Neuronal stem cell (in vitro differentiated cells): ENCODE results near the gene KRT6A.

Experiments used
- DNase-seq: peaks from one replicate; pipeline ENCODE4 v3.0.0-alpha.2; 2013; ENCODE audit warnings: low spot score
- H2AFZ ChIP-seq: one replicate; pipeline ENCODE4 v1.6.1; 2013; ENCODE audit warnings: mild to moderate bottlenecking, low read length, inconsistent platforms
- H2AK5ac ChIP-seq: 2 replicates; pipeline ENCODE4 v1.6.1; 2013; ENCODE audit warnings: low read depth, mild to moderate bottlenecking, inconsistent platforms, low read length, moderate library complexity, mixed read lengths
- H2BK120ac ChIP-seq: 2 replicates; pipeline ENCODE4 v1.6.1; 2013; ENCODE audit warnings: low read depth, mild to moderate bottlenecking, inconsistent platforms, low read length, moderate library complexity, mixed read lengths
- H2BK12ac ChIP-seq: one replicate; pipeline ENCODE4 v1.6.1; 2013; ENCODE audit warnings: low read length, inconsistent platforms
- H2BK15ac ChIP-seq: 2 replicates; pipeline ENCODE4 v1.6.1; 2013; ENCODE audit warnings: mild to moderate bottlenecking, low read length, inconsistent platforms, mixed read lengths
- H2BK5ac ChIP-seq: one replicate; pipeline ENCODE4 v1.6.1; 2013; ENCODE audit warnings: inconsistent platforms, mild to moderate bottlenecking, low read length, moderate library complexity
- H3K14ac ChIP-seq: one replicate; pipeline ENCODE4 v1.6.1; 2013; ENCODE audit warnings: low read length, inconsistent platforms
- H3K18ac ChIP-seq: 2 replicates; pipeline ENCODE4 v1.6.1; 2013; ENCODE audit warnings: low read length, inconsistent platforms
- H3K23ac ChIP-seq: 2 replicates; pipeline ENCODE4 v1.6.1; 2013; ENCODE audit warnings: low read depth, mild to moderate bottlenecking, mixed read lengths, low read length, inconsistent platforms; ENCODE audit not compliant: poor library complexity
- H3K27ac ChIP-seq: replicated peaks from 3 replicates; pipeline ENCODE4 v1.5.1; 2013; ENCODE audit warnings: low read length, inconsistent platforms
- H3K27me3 ChIP-seq, 3 experiments: 2 replicates each; pipeline ENCODE4 v1.6.1; 2013; ENCODE audit warnings: low read length in 3 of 3, mild to moderate bottlenecking in 2 of 3, inconsistent platforms in 1 of 3, low read depth in 1 of 3, mixed read lengths in 1 of 3, moderate library complexity in 1 of 3; ENCODE audit not compliant: control insufficient read depth in 3 of 3, insufficient read depth in 3 of 3
- H3K36me3 ChIP-seq, 2 donors: replicated peaks in 1 of 2; 2 replicates each; pipeline ENCODE4 v1.6.1; 2013; ENCODE audit warnings: low read length in 2 of 2; ENCODE audit not compliant: control insufficient read depth in 2 of 2, insufficient read depth in 2 of 2
- H3K4ac ChIP-seq: 2 replicates; pipeline ENCODE4 v1.6.1; 2013; ENCODE audit warnings: inconsistent platforms, mild to moderate bottlenecking, low read length, moderate library complexity
- H3K4me1 ChIP-seq, 2 donors: 1 replicate in 1 of 2; 2 replicates in 1 of 2; pipeline ENCODE4 v1.6.1; 2013; ENCODE audit warnings: low read length in 2 of 2, low read depth in 1 of 2; ENCODE audit not compliant: control insufficient read depth in 2 of 2, insufficient read depth in 1 of 2
- H3K4me2 ChIP-seq: one replicate; pipeline ENCODE4 v1.6.1; 2013; ENCODE audit warnings: mild to moderate bottlenecking, low read length, inconsistent platforms; ENCODE audit not compliant: insufficient read depth, poor library complexity, severe bottlenecking
- H3K4me3 ChIP-seq, 2 donors: 2 replicates each; pipeline ENCODE4 v1.5.1; 2013; ENCODE audit warnings: low read length in 2 of 2, mild to moderate bottlenecking in 2 of 2, inconsistent platforms in 1 of 2, moderate library complexity in 1 of 2
- H3K79me1 ChIP-seq: one replicate; pipeline ENCODE4 v1.6.1; 2013; ENCODE audit warnings: low read depth, mild to moderate bottlenecking, inconsistent platforms, low read length, moderate library complexity
- H3K9ac ChIP-seq: one replicate; pipeline ENCODE4 v1.6.1; 2013; ENCODE audit warnings: mild to moderate bottlenecking, low read depth, low read length, inconsistent platforms; ENCODE audit not compliant: poor library complexity
- H3K9me3 ChIP-seq, 2 donors: replicated peaks in 1 of 2; 2 replicates each; pipeline versions ENCODE3 to v1.6.1; 2013; ENCODE audit warnings: low read length in 2 of 2, mild to moderate bottlenecking in 2 of 2, inconsistent platforms in 1 of 2, low read depth in 1 of 2, mixed read lengths in 1 of 2, moderate library complexity in 1 of 2; ENCODE audit not compliant: control insufficient read depth in 2 of 2, insufficient read depth in 1 of 2
- H4K8ac ChIP-seq: one replicate; pipeline ENCODE4 v1.6.1; 2013; ENCODE audit warnings: low read depth, mild to moderate bottlenecking, inconsistent platforms, low read length, moderate library complexity
- H4K91ac ChIP-seq: one replicate; pipeline ENCODE4 v1.6.1; 2013; ENCODE audit warnings: low read length, low read depth, mild to moderate bottlenecking, inconsistent platforms; ENCODE audit not compliant: poor library complexity
- WGBS, 2 donors: extraction: QIAGEN DNeasy Blood & Tissue Kit; methylation state at CpG; one replicate each; pipeline ENCODE4 v1.1.7; 2013; ENCODE audit warnings: missing lambda C conversion rate in 2 of 2, mixed read lengths in 1 of 2; ENCODE audit not compliant: insufficient read length in 2 of 2, insufficient replicate concordance in 1 of 2; ENCODE audit errors: extremely low coverage in 2 of 2; 5-methylcytosine and 5-hydroxymethylcytosine counted together

The KRT6A gene

GRCh38 chr12:52530905-52531304 lies 37.8 kb upstream of the KRT6A start:
- Histone ChIP-seq H3K27ac (no peak overlapping the region), H4K8ac (no peak overlapping the region), H3K23ac (no peak overlapping the region), H3K36me3 (no peaks in the 10 kb centered on the region), H3K4me3 (no peak overlapping the region), H3K14ac (no peak overlapping the region), H3K18ac (peak overlapping the region; percentile 22), H4K91ac (no peak overlapping the region), H2BK120ac (no peak overlapping the region), H3K79me1 (no peaks in the 10 kb centered on the region), H3K9me3 (no peaks in the 10 kb centered on the region), H2AFZ (no peak overlapping the region), H3K4me2 (no peak overlapping the region), H2BK5ac (no peak overlapping the region), H2BK15ac (no peak overlapping the region), H2AK5ac (no peak overlapping the region), H3K4ac (no peak overlapping the region), H3K4me1 (no peaks in the 10 kb centered on the region), H3K9ac (no peak overlapping the region), H3K27me3 (peaks cover 0 to 3% (median 0%) of the 10 kb centered on the region in 3 experiments), H2BK12ac (no peak overlapping the region)
- no peak for DNase-seq
- no CpG with 5 or more reads among the region's 2 CpGs for whole genome bisulfite sequencing, 2 donors

- Histone ChIP-seq H4K8ac (no peak overlapping the region), H3K14ac (no peak overlapping the region), H2BK15ac (no peak overlapping the region), H4K91ac (no peak overlapping the region), H2BK5ac (no peak overlapping the region), H3K4ac (no peak overlapping the region), H3K36me3 (no peaks in the 10 kb centered on the region), H3K79me1 (no peaks in the 10 kb centered on the region), H3K4me1 (no peaks in the 10 kb centered on the region), H2AK5ac (no peak overlapping the region), H3K27ac (no peak overlapping the region), H3K23ac (no peak overlapping the region), H3K27me3 (peaks cover 0 to 3% (median 0%) of the 10 kb centered on the region in 3 experiments), H3K4me2 (no peak overlapping the region), H2BK120ac (no peak overlapping the region), H3K4me3 (no peak overlapping the region), H3K9me3 (no peaks in the 10 kb centered on the region), H3K9ac (no peak overlapping the region), H3K18ac (no peak overlapping the region), H2BK12ac (no peak overlapping the region), H2AFZ (no peak overlapping the region)
- DNase-seq, result no peak
- WGBS, 2 donors, result no CpG with 5 or more reads among the region's 2 CpGs
Measured at GRCh38 chr12:52530366-52530765, 37.3 kb upstream of the KRT6A start.

GRCh38 chr12:52529846-52530245 lies 36.8 kb upstream of the KRT6A start:
- Histone ChIP-seq H2BK15ac (no peak overlapping the region), H2AK5ac (no peak overlapping the region), H3K23ac (no peak overlapping the region), H3K27ac (no peak overlapping the region), H3K4me2 (no peak overlapping the region), H2AFZ (no peak overlapping the region), H3K79me1 (no peaks in the 10 kb centered on the region), H3K14ac (no peak overlapping the region), H3K9ac (no peak overlapping the region), H4K8ac (no peak overlapping the region), H2BK120ac (no peak overlapping the region), H3K4me3 (no peak overlapping the region), H2BK12ac (no peak overlapping the region), H3K4ac (no peak overlapping the region), H2BK5ac (no peak overlapping the region), H4K91ac (no peak overlapping the region), H3K36me3 (no peaks in the 10 kb centered on the region), H3K27me3 (peaks cover 0 to 3% (median 0%) of the 10 kb centered on the region in 3 experiments), H3K9me3 (no peaks in the 10 kb centered on the region), H3K18ac (no peak overlapping the region), H3K4me1 (no peaks in the 10 kb centered on the region)
- no peak for DNase-seq
- WGBS, 2 donors, result no CpG with 5 or more reads among the region's 9 CpGs

GRCh38 chr12:52529417-52529816 lies 36.4 kb upstream of the KRT6A start:
- no peak overlapping the region for H3K4ac ChIP-seq
- H2AK5ac ChIP-seq, result no peak overlapping the region
- no peak overlapping the region for H4K8ac ChIP-seq
- H3K9ac ChIP-seq, result no peak overlapping the region
- H3K27ac ChIP-seq, result no peak overlapping the region
- DNase-seq, result no peak
- no peak overlapping the region for H2BK120ac ChIP-seq
- no peak overlapping the region for H3K14ac ChIP-seq
- no peak overlapping the region for H3K18ac ChIP-seq
- no peaks in the 10 kb centered on the region for H3K9me3 ChIP-seq
- no peak overlapping the region for H3K4me2 ChIP-seq
- peaks cover 0 to 1% of the 10 kb centered on the region in 2 donors for H3K4me1 ChIP-seq
- no peak overlapping the region for H4K91ac ChIP-seq
- H2AFZ ChIP-seq, result no peak overlapping the region
- H2BK15ac ChIP-seq, result no peak overlapping the region
- H2BK5ac ChIP-seq, result no peak overlapping the region
- H3K27me3 ChIP-seq, result peaks cover 0 to 3% (median 0%) of the 10 kb centered on the region in 3 experiments
- H3K36me3 ChIP-seq, result no peaks in the 10 kb centered on the region
- H3K79me1 ChIP-seq, result no peaks in the 10 kb centered on the region
- H3K4me3 ChIP-seq, result no peak overlapping the region
- H2BK12ac ChIP-seq, result no peak overlapping the region
- no CpG with 5 or more reads among the region's 2 CpGs for WGBS, 2 donors
- no peak overlapping the region for H3K23ac ChIP-seq
